HTR-8/SVneo (cell line): ENCODE data around the gene BTBD9.

ENCODE experiments used
- DNase-seq: peaks from one replicate; pipeline ENCODE4 v3.0.0; 2011; ENCODE audit warnings: low spot score, mixed read lengths; ENCODE audit not compliant: insufficient read length
- FAIRE-seq: peaks from 2 replicates; lab custom pipeline; 2011; peaks lifted over from hg19 to GRCh38; lab: Jason Lieb, UNC

BTBD9 gene

GRCh38 chr6:38233161-38233791 is 406.5 kb downstream of the BTBD9 start:
- no peak for DNase-seq
- no peak for FAIRE-seq

- DNase-seq (no peak), FAIRE-seq (no peak)
Measured at GRCh38 chr6:38225766-38226165, 414.0 kb downstream of the BTBD9 start.

GRCh38 chr6:38221251-38221650 is 418.5 kb downstream of the BTBD9 start:
- DNase-seq (no peak), FAIRE-seq (no peak)

- DNase-seq (no peak), FAIRE-seq (no peak)
Measured at GRCh38 chr6:38220069-38220723, 419.5 kb downstream of the BTBD9 start.

- DNase-seq (no peak), FAIRE-seq (no peak)
Measured at GRCh38 chr6:38218235-38218634, 421.5 kb downstream of the BTBD9 start.

GRCh38 chr6:38216451-38216850 is 423.3 kb downstream of the BTBD9 start:
- DNase-seq = no peak
- FAIRE-seq = no peak

GRCh38 chr6:38215651-38216311 is 423.9 kb downstream of the BTBD9 start:
- no peak for DNase-seq

GRCh38 chr6:38215225-38215624 is 424.5 kb downstream of the BTBD9 start:
- DNase-seq = no peak
- no peak for FAIRE-seq

More at GRCh38 chr6:38215651-38216311, 423.9 kb downstream of the BTBD9 start:
- FAIRE-seq = no peak

GRCh38 chr6:38214159-38214558 is 425.6 kb downstream of the BTBD9 start:
- no peak for FAIRE-seq
- DNase-seq = no peak

GRCh38 chr6:38213251-38213658 is 426.5 kb downstream of the BTBD9 start:
- no peak for FAIRE-seq
- no peak for DNase-seq

- FAIRE-seq = no peak
Measured at GRCh38 chr6:38212579-38212978, 427.1 kb downstream of the BTBD9 start.

GRCh38 chr6:38212116-38212515 is 427.6 kb downstream of the BTBD9 start:
- FAIRE-seq (no peak), DNase-seq (no peak)

More at GRCh38 chr6:38212579-38212978, 427.1 kb downstream of the BTBD9 start:
- DNase-seq = no peak

GRCh38 chr6:38209371-38210260 is 430.1 kb downstream of the BTBD9 start:
- FAIRE-seq (no peak), DNase-seq (no peak)

GRCh38 chr6:38208028-38208427 is 431.7 kb downstream of the BTBD9 start:
- no peak for DNase-seq
- FAIRE-seq = no peak

- FAIRE-seq = no peak
Measured at GRCh38 chr6:38207375-38207774, 432.4 kb downstream of the BTBD9 start.

GRCh38 chr6:38198219-38198618 is 441.5 kb downstream of the BTBD9 start:
- no peak for FAIRE-seq
- DNase-seq = no peak

More at GRCh38 chr6:38207375-38207774, 432.4 kb downstream of the BTBD9 start:
- DNase-seq = no peak

GRCh38 chr6:38195113-38195635 is 444.6 kb downstream of the BTBD9 start:
- DNase-seq (no peak), FAIRE-seq (no peak)

GRCh38 chr6:38194589-38194988 is 445.1 kb downstream of the BTBD9 start:
- DNase-seq (no peak), FAIRE-seq (no peak)

- no peak for DNase-seq
- no peak for FAIRE-seq
Measured at GRCh38 chr6:38194282-38194572, 445.5 kb downstream of the BTBD9 start.
